Left cardiac atrium (tissue), 2 donors: Measurements from ENCODE around the gene LGALS9. TPM values are rescaled to one million over a fixed set of nuclear protein-coding genes. Genes with fewer than 3 reads are reported as not detected.

Source experiments
- total RNA-seq, 2 donors: library from RNA; stranded (reverse); fragmentation: NEBNext Ultra II Directional; extraction: Animal tissue kit (Norgen Biotek cat#: 25700); gene quantifications; one replicate each; pipeline ENCODE4 v1.2.1, GENCODE V29; 2021
- donor health status: DM: no; HTN: yes; CAD: no; lungs with severe emphysema.
- donor health status: DM: yes; HTN: yes; CAD: no.

Gene LGALS9
- total RNA-seq, 2 donors from 2014 or later, result 32.2 to 49.3 TPM

Other genes starting within 250 kb of the LGALS9 start
- gene KSR1, start 174.7 kb upstream of the LGALS9 start, total RNA-seq, result 10 to 100 TPM; 15.5 to 23.8 TPM
- under 1 TPM in 1 of 2 donors, not detected in 1; 0.05 TPM for gene NOS2, start 169.3 kb downstream of the LGALS9 start, total RNA-seq